ENCODE measurements around the gene ERICH4. TPM values are rescaled to one million over a fixed set of nuclear protein-coding genes. Genes with fewer than 3 reads are reported as not detected.

Gene ERICH4
- total and polyA plus RNA-seq, 2 of the 4 experiments (the other 2 are of a cell fraction): not detected

GRCh38 chr19:41433171-41433570, 9.8 kb upstream of the ERICH4 start:
- no TSS peak for BruUV-seq (replicated peaks)
- ATAC-seq (ENCODE audit: low read depth): no peak
- TF ChIP-seq POLR2A (IDR thresholded peaks at IDR 0.05; ENCODE audit: low read depth, low read length): no peak
- no peak for TF ChIP-seq RFX5 (IDR thresholded peaks at IDR 0.05; ENCODE audit: low read depth, low read length)
- TF ChIP-seq CTCF (conservative IDR thresholded peaks at IDR 0.05; ENCODE audit: low read depth, low read length): no peak
- no peak for TF ChIP-seq NFE2L2 (IDR thresholded peaks at IDR 0.05; ENCODE audit: low read depth, low read length)
- no peak for TF ChIP-seq FOS (IDR thresholded peaks at IDR 0.05; ENCODE audit: low read depth, low read length)
- TF ChIP-seq MAFK (IDR thresholded peaks at IDR 0.05; ENCODE audit: low read depth, low read length): no peak
- TF ChIP-seq USF2 (IDR thresholded peaks at IDR 0.05; ENCODE audit: low read depth, low read length): no peak
- TF ChIP-seq CEBPB (IDR thresholded peaks at IDR 0.05; ENCODE audit: low read depth, low read length): no peak
- no peak overlapping the region for H3K4me2 ChIP-seq (ENCODE audit: low read depth, low read length)
- H3K56ac ChIP-seq (ENCODE audit: extremely low read depth, insufficient read depth, low read length): no peak overlapping the region
- no peak overlapping the region for H2AK9ac ChIP-seq (replicated peaks; ENCODE audit: low read depth, low read length, poor library complexity)
- H3K9me1 ChIP-seq (ENCODE audit: insufficient read depth, low read length): no peaks in the 10 kb centered on the region; the same call in 1 of the 2 replicates
- no peak overlapping the region for H2BK5ac ChIP-seq (ENCODE audit: low read depth, low read length, poor library complexity, severe bottlenecking)
- H2BK20ac ChIP-seq (ENCODE audit: low read depth, low read length): no peak overlapping the region
- intact Hi-C loops (cut with micrococcal nuclease) (no loop called here), dilution Hi-C loops (cut with HindIII; ENCODE audit: low sequenced_read_pairs, unreplicated experiment) (no loop called here), in situ Hi-C loops (cut with MboI; ENCODE audit: low sequenced_read_pairs) (no loop called here)
- peaks cover 28% of the 10 kb centered on the region for H3K36me3 ChIP-seq (ENCODE audit: control insufficient read depth, insufficient read depth, low read length)
- no peak overlapping the region for H3K18ac ChIP-seq (ENCODE audit: low read depth, low read length)
- no peaks in the 10 kb centered on the region for H4K20me1 ChIP-seq (ENCODE audit: insufficient read depth, low read length)
- no peak overlapping the region for H3K4ac ChIP-seq (ENCODE audit: low read depth, low read length)
- no peak overlapping the region for H4K91ac ChIP-seq (ENCODE audit: insufficient read depth, low read depth, low read length)
- H3K9me3 ChIP-seq (ENCODE audit: control insufficient read depth, insufficient read depth, low read length): no peaks in the 10 kb centered on the region
- DNase-seq: no peak
- ChIA-PET POLR2A (ENCODE audit: unreplicated experiment) (no interaction called here), CTCF (interaction anchor here (0.7 kb wide), 1 partner anchor 124 kb away, joined by 3 read pairs; no protein-coding TSS in a partner anchor)
- H2BK120ac ChIP-seq (ENCODE audit: low read depth, low read length): no peak overlapping the region
- no peaks in the 10 kb centered on the region for H3K27me3 ChIP-seq (ENCODE audit: control insufficient read depth, insufficient read depth, low read length)
- no peak overlapping the region for H3K14ac ChIP-seq (replicated peaks; ENCODE audit: low read depth, low read length)
- H4K5ac ChIP-seq (ENCODE audit: low read depth, low read length): no peak overlapping the region
- H3K23ac ChIP-seq (ENCODE audit: low read depth, low read length): no peak overlapping the region
- H2BK15ac ChIP-seq (ENCODE audit: low read depth, low read length): no peak overlapping the region
- no peak overlapping the region for H4K8ac ChIP-seq (ENCODE audit: low read depth in 2 of 2, low read length in 2 of 2)
- peaks cover 5 to 13% of the 10 kb centered on the region in 2 experiments; a peak in 3 of 4 replicates for H3K79me1 ChIP-seq (ENCODE audit: low read depth in 1 of 2, low read length in 2 of 2)
- H2AK5ac ChIP-seq (ENCODE audit: low read depth, low read length): no peak overlapping the region
- H3K27ac ChIP-seq (ENCODE audit: insufficient read depth, low read length): no peak overlapping the region
- H2AFZ ChIP-seq (replicated peaks; ENCODE audit: low read length, poor library complexity): no peak overlapping the region
- H3K4me1 ChIP-seq (ENCODE audit: control insufficient read depth, insufficient read depth, low read length): no peaks in the 10 kb centered on the region; the same call in 1 of the 2 replicates
- WGBS, 2 experiments (ENCODE audit: extremely low coverage in 2 of 2, insufficient read length in 1 of 2): 87% methylated on average over 6 of the region's 18 CpGs; no CpG with 5 or more reads in 1 of the 2 experiments
- no peak overlapping the region for H3K4me3 ChIP-seq (ENCODE audit: insufficient read depth, low read depth, low read length)
- H3K9ac ChIP-seq (ENCODE audit: low read depth, low read length): no peak overlapping the region
